Measurements from ENCODE around the gene CFAP157.

Gene CFAP157

GRCh38 chr9:127715470-127716337 lies 8.9 kb downstream of the CFAP157 start, which contains the start of the genes PTRH1 and TTC16:
PTRH1 (minus strand) TSS chr9:127715663; CDS start chr9:127715639, 24 bp downstream.
TTC16 (plus strand) TSS chr9:127716079; CDS start chr9:127716146, 67 bp downstream.
- peak; percentile 97 for DNase-seq

- no peak for DNase-seq
Measured at GRCh38 chr9:127716412-127716811, 9.6 kb downstream of the CFAP157 start.

GRCh38 chr9:127717766-127718165 lies 11.0 kb downstream of the CFAP157 start:
- no peak for DNase-seq

GRCh38 chr9:127720031-127720864 lies 13.5 kb downstream of the CFAP157 start:
- no peak for DNase-seq

- DNase-seq = no peak
Measured at GRCh38 chr9:127720865-127721227, 14.1 kb downstream of the CFAP157 start.

GRCh38 chr9:127721391-127721821 lies 14.6 kb downstream of the CFAP157 start:
- no peak for DNase-seq

- no peak for DNase-seq
Measured at GRCh38 chr9:127722055-127722745, 15.4 kb downstream of the CFAP157 start.

- no peak for DNase-seq
Measured at GRCh38 chr9:127723013-127723412, 16.2 kb downstream of the CFAP157 start.

GRCh38 chr9:127723444-127723843 lies 16.7 kb downstream of the CFAP157 start:
- DNase-seq = no peak

- no peak for DNase-seq
Measured at GRCh38 chr9:127724012-127724411, 17.2 kb downstream of the CFAP157 start.

- DNase-seq = no peak
Measured at GRCh38 chr9:127726871-127727270, 20.1 kb downstream of the CFAP157 start.

GRCh38 chr9:127728808-127729207 lies 22.0 kb downstream of the CFAP157 start:
- DNase-seq = no peak

GRCh38 chr9:127729522-127730256 lies 22.9 kb downstream of the CFAP157 start:
- DNase-seq = no peak

GRCh38 chr9:127730262-127730661 lies 23.5 kb downstream of the CFAP157 start:
- no peak for DNase-seq

- no peak for DNase-seq
Measured at GRCh38 chr9:127730799-127731410, 24.1 kb downstream of the CFAP157 start.

GRCh38 chr9:127731938-127732337 lies 25.1 kb downstream of the CFAP157 start:
- no peak for DNase-seq

- DNase-seq = no peak
Measured at GRCh38 chr9:127732444-127732843, 25.7 kb downstream of the CFAP157 start.

- no peak for DNase-seq
Measured at GRCh38 chr9:127733614-127734013, 26.8 kb downstream of the CFAP157 start.

- DNase-seq = no peak
Measured at GRCh38 chr9:127734247-127734746, 27.5 kb downstream of the CFAP157 start.

- peak; percentile 100 for DNase-seq
Measured at GRCh38 chr9:127734747-127735529, 28.1 kb downstream of the CFAP157 start, which contains the start of gene TOR2A. TOR2A (minus strand) TSS chr9:127735294; CDS start chr9:127735270, 24 bp downstream.

Measured in right kidney (tissue), 1 donor.